ENCODE results near the gene RAVER1. TPM values are rescaled to one million over a fixed set of nuclear protein-coding genes. Genes with fewer than 3 reads are reported as not detected.
A peak's percentile ranks its signal among the peaks of the same experiment; 100 is the strongest.

Gene RAVER1
- total and polyA plus RNA-seq, 2 of the 13 experiments (the other 11 are each of a cell fraction or from before 2014, with no cell fraction given): 3.6 to 7.9 TPM

GRCh38 chr19:10335352-10335985 lies 2.1 kb upstream of the RAVER1 start (continued):
- TF ChIP-seq ZNF276 (CRISPR knock-in tag; IDR thresholded peaks at IDR 0.05; ENCODE audit: low read depth) (no peak), ZSCAN30 (CRISPR knock-in tag; IDR thresholded peaks at IDR 0.05) (no peak), ZBTB37 (CRISPR knock-in tag; IDR thresholded peaks at IDR 0.05) (no peak), ZBTB40 (IDR thresholded peaks at IDR 0.05) (no peak), ZBTB40 (CRISPR knock-in tag; IDR thresholded peaks at IDR 0.05) (no peak), ZNF597 (CRISPR knock-in tag; IDR thresholded peaks at IDR 0.05) (no peak), AGO2 (optimal IDR thresholded peaks at IDR 0.05; ENCODE audit: low read depth, low read length) (no peak), NR1H2 (CRISPR knock-in tag; IDR thresholded peaks at IDR 0.05; ENCODE audit: borderline replicate concordance, low read depth) (no peak), ZNF777 (CRISPR knock-in tag; IDR thresholded peaks at IDR 0.05) (peak; percentile 23; the same call in 1 of the 2 replicates), ZNF773 (CRISPR knock-in tag; IDR thresholded peaks at IDR 0.05; ENCODE audit: borderline replicate concordance) (no peak)

Data from HepG2 (cell line).